Sigmoid colon (tissue), 4 donors: ENCODE results near the gene NDFIP1.

Source experiments
- CTCF ChIP-seq, 4 experiments: fragments of 450-650 bp in 3 of 4; fragments of 200-600 bp in 1 of 4; IDR thresholded peaks; one replicate each; pipeline ENCODE4 v1.5.1; 2016 to 2019; ENCODE audit warnings: antibody characterized with exemption in 4 of 4, mild to moderate bottlenecking in 3 of 4, moderate library complexity in 2 of 4
- POLR2AphosphoS5 ChIP-seq, 4 donors: sonication (generic); formaldehyde crosslinking; IDR thresholded peaks; one replicate each; pipeline ENCODE4 v1.6.1; 2017; ENCODE audit warnings: antibody characterized with exemption in 4 of 4

- TF ChIP-seq CTCF (IDR thresholded peaks at IDR 0.05), result no peak
- no peak for TF ChIP-seq POLR2AphosphoS5 (IDR thresholded peaks at IDR 0.05)
Observed at GRCh38 chr5:142096382-142096781, 12.2 kb upstream of the NDFIP1 start.
